SK-N-MC (cell line): Measurements from ENCODE around the gene SLC8A2.

Experiments used
- DNase-seq: peaks from one replicate; pipeline ENCODE4 v3.0.0-alpha.2; 2011; ENCODE audit warnings: low read depth, low spot score
- H3K27ac ChIP-seq: fragments of 200-600 bp; sonication (generic); 2 replicates; pipeline ENCODE4 v1.5.1; 2016; ENCODE audit warnings: mixed run types
- H3K36me3 ChIP-seq: fragments of 200-600 bp; sonication (generic); 2 replicates; pipeline ENCODE4 v1.6.1; 2017; ENCODE audit warnings: antibody characterized with exemption, low read length, mixed read lengths; ENCODE audit not compliant: insufficient read depth
- H3K4me3 ChIP-seq: fragments of 200-600 bp; sonication (generic); 2 replicates; pipeline ENCODE4 v1.5.1; 2016
- H3K9ac ChIP-seq: fragments of 200-600 bp; sonication (generic); 2 replicates; pipeline ENCODE4 v1.8.0; 2017; ENCODE audit warnings: mixed run types, mixed read lengths; ENCODE audit not compliant: insufficient read length
- H3K9me3 ChIP-seq: fragments of 200-600 bp; sonication (generic); 2 replicates; pipeline ENCODE4 v1.6.1; 2017; ENCODE audit warnings: low read depth, mild to moderate bottlenecking, antibody characterized with exemption, low read length, moderate library complexity, mixed read lengths
- EZH2 ChIP-seq: fragments of 200-600 bp; sonication (generic); IDR thresholded peaks from one replicate; pipeline ENCODE4 v1.6.1; 2017; ENCODE audit warnings: antibody characterized with exemption
- FOXP2 ChIP-seq: optimal IDR thresholded peaks from 2 replicates; pipeline ENCODE3; 2011; ENCODE audit warnings: mild to moderate bottlenecking, moderate library complexity; ENCODE audit not compliant: insufficient read depth; ENCODE audit errors: extremely low read length, control extremely low read depth
- POLR2AphosphoS5 ChIP-seq: IDR thresholded peaks from 2 replicates; pipeline ENCODE4 v1.6.1; 2012; ENCODE audit warnings: mild to moderate bottlenecking, low read depth, low read length, borderline replicate concordance

SLC8A2 gene

GRCh38 chr19:47497821-47498520, 26.3 kb upstream of the SLC8A2 start:
- H3K9ac ChIP-seq = no peak overlapping the region
- no peaks in the 10 kb centered on the region; the same call in 1 of the 2 replicates for H3K36me3 ChIP-seq
- no peak overlapping the region for H3K27ac ChIP-seq
- no peak for DNase-seq
- no peak overlapping the region for H3K4me3 ChIP-seq
- no peak for TF ChIP-seq FOXP2
- TF ChIP-seq POLR2AphosphoS5 = no peak
- no peak for TF ChIP-seq EZH2
- H3K9me3 ChIP-seq = no peaks in the 10 kb centered on the region

DNA sequence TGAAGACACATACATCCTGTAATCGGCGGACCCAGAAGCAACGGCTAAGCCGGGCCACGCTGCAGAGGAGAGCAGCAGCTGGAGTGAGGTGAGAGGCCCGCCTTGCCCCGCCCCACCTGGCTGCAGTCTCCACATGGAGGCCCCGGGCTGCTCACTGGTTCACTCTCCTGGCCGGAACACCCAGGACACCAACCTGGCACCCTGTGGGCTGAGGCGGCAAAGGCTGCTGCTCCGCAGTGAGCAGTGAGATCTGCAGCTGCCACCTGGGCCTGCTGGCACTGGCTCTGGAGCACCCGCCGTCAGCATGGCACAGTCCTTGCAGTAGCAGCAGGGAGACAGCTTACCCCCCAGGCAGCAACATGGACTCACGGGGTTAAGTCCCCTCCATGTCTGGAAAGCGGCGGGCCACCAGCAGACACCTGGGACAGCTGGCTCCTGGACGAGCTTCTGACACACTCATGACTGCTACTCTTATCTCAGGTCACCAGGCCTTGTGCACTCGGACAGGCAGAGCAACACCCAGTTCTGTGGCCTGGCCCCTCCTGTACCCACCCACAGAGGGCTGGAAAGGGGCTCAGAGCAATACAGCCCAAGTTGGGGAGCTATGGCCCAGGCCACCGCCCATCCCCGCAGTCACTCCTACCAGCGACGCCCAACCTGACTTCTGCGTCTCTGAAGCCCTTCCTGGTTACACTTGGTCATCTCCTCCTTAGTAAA, 25.5 kb upstream of the SLC8A2 start:
- H3K4me3 ChIP-seq = no peak overlapping the region
- no peaks in the 10 kb centered on the region; the same call in 1 of the 2 replicates for H3K36me3 ChIP-seq
- DNase-seq = no peak
- no peaks in the 10 kb centered on the region for H3K9me3 ChIP-seq
- H3K27ac ChIP-seq = no peak overlapping the region
- no peak for TF ChIP-seq POLR2AphosphoS5
- no peak overlapping the region for H3K9ac ChIP-seq

GRCh38 chr19:47495478-47496372, 24.0 kb upstream of the SLC8A2 start:
- H3K36me3 ChIP-seq = no peaks in the 10 kb centered on the region; the same call in 1 of the 2 replicates
- no peaks in the 10 kb centered on the region for H3K9me3 ChIP-seq
- no peak overlapping the region for H3K27ac ChIP-seq
- no peak for TF ChIP-seq FOXP2
- no peak overlapping the region for H3K4me3 ChIP-seq
- no peak overlapping the region for H3K9ac ChIP-seq
- no peak for DNase-seq

- no peak for DNase-seq
- Histone ChIP-seq H3K9me3 (no peaks in the 10 kb centered on the region), H3K36me3 (no peaks in the 10 kb centered on the region), H3K9ac (no peak overlapping the region), H3K4me3 (no peak overlapping the region), H3K27ac (no peak overlapping the region)
- TF ChIP-seq POLR2AphosphoS5 = no peak
- TF ChIP-seq EZH2 = no peak
- no peak for TF ChIP-seq FOXP2
These were observed 23.0 kb upstream of the SLC8A2 start for GRCh38 chr19:47494729-47495128.

DNA sequence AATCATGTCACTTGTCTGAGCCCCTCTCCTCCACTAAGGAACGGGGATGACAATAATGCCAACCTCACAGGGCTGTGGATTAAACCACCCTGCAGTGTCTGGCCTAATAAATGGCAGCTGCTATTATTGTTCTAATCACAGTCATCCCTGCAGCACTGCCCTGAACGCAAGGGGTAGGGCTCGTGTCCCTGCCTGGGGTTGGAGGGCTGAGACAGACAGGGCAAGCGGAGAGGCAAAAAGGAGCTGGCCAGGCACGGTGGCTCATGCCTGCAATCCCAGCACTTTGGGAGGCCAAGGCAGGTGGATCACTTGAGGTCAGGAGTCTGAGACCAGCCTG, 22.5 kb upstream of the SLC8A2 start:
- no peak for DNase-seq
- H3K9me3 ChIP-seq = no peaks in the 10 kb centered on the region
- no peak for TF ChIP-seq POLR2AphosphoS5
- TF ChIP-seq EZH2 = no peak
- H3K27ac ChIP-seq = no peak overlapping the region
- no peak overlapping the region for H3K4me3 ChIP-seq
- no peak overlapping the region for H3K9ac ChIP-seq
- no peaks in the 10 kb centered on the region for H3K36me3 ChIP-seq

GRCh38 chr19:47493378-47494210, 21.9 kb upstream of the SLC8A2 start:
- Histone ChIP-seq H3K27ac (no peak overlapping the region), H3K36me3 (no peaks in the 10 kb centered on the region)
- no peak for TF ChIP-seq POLR2AphosphoS5
- TF ChIP-seq EZH2 = no peak

DNA sequence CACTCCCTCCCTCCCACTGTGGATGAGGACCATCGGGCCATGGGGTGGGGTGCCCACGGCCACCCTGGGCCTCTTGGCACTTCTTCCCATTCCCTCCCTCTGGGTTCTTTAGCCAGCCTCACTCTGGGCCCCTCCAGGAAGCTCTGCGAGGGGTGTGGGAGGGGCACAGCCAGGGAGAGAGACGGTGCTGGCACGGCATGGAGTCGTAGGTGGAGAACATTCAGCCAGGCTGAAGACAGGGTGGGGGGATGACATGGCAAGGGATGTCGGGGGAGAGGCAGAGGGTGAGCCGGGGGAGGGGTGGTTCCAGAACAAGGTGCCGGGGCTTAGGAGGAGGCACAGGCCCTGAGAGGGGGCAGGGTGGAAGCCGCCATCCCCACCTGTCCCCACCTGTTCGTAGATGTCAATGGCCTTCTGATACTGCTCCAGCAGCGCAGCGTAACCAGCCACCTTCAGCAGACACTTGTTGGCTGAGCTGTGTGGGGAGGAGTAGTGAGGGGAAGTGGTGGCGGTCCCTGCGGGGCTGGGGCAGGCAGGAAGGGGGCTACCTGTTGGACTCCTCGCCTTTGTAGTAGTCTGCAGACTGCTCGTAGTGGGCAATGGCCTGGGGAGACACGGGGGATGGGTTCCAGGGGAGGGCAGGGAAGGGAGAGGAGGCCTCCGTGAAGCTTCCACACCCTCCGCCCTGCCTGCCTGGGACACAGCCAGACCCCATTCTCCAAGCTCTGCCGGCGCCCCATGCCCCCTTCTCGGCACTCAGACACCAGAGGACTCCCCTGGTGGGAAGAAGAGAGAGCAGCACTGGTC, 21.1 kb upstream of the SLC8A2 start:
- H3K27ac ChIP-seq = no peak overlapping the region
- H3K9me3 ChIP-seq = no peaks in the 10 kb centered on the region
- H3K36me3 ChIP-seq = no peaks in the 10 kb centered on the region
- DNase-seq = no peak
- no peak overlapping the region for H3K9ac ChIP-seq
- H3K4me3 ChIP-seq = no peak overlapping the region
- TF ChIP-seq FOXP2 (no peak), EZH2 (no peak), POLR2AphosphoS5 (no peak)

More at GRCh38 chr19:47493378-47494210, 21.9 kb upstream of the SLC8A2 start:
- DNase-seq = no peak
- Histone ChIP-seq H3K9ac (no peak overlapping the region), H3K4me3 (no peak overlapping the region), H3K9me3 (no peaks in the 10 kb centered on the region)
